ENCODE results near the gene ATG101.
A peak's percentile ranks its signal among the peaks of the same experiment; 100 is the strongest.
"Not testable (repeated sequence)": the region's sequence is repeated elsewhere in the genome, so short reads cannot be mapped to it uniquely, and the experiment has no call there.

ATG101 gene

DNA sequence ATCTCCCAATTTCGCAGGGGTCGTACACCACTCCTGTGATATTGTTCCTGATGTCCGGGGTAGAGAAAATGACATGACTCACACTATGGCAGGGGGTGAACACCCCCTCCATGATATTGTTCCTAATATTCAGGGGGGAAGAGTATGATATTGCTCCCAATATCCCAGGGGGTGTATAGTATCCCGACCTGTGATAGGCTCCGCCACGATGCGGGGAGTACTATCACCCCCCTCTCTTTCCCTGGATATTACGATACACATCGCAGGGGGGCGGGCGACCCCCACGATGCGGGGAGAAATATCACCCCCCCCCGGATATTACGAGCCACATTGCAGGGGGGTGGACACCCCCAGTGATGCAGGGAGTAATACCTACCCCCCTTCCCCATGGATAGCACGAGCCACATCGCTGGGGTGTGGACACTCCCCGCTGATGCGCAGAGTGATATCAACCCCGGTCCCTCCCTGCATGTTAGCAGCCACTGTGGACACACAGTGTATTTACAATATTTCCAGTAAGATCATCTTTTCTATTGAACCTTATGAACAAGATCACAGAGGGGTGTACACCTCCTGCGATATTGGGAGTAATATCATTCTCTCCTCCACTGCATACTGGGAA is 27.4 kb downstream of the ATG101 start:
- in situ Hi-C loops (cut with MboI; ENCODE audit: low sequenced_read_pairs, unreplicated experiment), result no loop called here
- TF ChIP-seq CTCF (IDR thresholded peaks at IDR 0.05; ENCODE audit: borderline replicate concordance, control extremely low read depth, extremely low read depth, insufficient read depth, missing control alignments), result no peak

DNA sequence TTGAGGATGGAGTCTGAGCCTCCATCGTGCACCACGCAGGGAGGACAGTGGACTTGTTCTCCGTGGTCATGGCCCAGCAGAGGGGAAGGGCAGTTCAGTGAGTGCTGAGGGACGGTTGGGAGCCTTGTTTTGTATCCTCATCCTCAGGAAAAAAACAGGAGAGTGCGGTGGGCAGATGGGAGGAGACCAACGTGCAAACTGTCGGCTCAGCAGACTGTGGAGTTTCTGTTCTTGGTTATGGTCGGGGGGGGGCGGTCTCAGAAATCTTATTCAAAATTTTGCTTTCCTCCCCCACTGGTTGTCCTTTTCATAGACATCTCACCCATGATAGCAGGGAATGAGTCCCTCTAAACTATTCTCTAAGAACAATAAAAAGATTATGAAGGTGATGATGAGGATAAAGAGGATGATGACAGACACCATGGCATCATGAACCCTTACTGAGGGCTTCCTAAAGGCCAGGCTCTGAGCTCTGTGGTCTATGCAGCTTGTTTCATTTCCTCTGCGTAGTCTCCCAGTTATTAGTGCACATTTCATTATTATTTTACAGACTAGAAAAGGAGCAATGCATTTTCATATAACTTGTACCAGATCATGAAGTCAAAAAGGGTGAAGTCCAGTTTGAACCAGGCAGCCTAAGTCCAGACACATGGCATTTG is 34.8 kb downstream of the ATG101 start:
- DNase-seq (ENCODE audit: low spot score); in situ Hi-C loops (cut with MboI; ENCODE audit: low sequenced_read_pairs, unreplicated experiment): not testable (repeated sequence)

More for the DNA sequence above, 27.4 kb downstream of the ATG101 start:
- no peak for DNase-seq (ENCODE audit: low spot score)

DNA sequence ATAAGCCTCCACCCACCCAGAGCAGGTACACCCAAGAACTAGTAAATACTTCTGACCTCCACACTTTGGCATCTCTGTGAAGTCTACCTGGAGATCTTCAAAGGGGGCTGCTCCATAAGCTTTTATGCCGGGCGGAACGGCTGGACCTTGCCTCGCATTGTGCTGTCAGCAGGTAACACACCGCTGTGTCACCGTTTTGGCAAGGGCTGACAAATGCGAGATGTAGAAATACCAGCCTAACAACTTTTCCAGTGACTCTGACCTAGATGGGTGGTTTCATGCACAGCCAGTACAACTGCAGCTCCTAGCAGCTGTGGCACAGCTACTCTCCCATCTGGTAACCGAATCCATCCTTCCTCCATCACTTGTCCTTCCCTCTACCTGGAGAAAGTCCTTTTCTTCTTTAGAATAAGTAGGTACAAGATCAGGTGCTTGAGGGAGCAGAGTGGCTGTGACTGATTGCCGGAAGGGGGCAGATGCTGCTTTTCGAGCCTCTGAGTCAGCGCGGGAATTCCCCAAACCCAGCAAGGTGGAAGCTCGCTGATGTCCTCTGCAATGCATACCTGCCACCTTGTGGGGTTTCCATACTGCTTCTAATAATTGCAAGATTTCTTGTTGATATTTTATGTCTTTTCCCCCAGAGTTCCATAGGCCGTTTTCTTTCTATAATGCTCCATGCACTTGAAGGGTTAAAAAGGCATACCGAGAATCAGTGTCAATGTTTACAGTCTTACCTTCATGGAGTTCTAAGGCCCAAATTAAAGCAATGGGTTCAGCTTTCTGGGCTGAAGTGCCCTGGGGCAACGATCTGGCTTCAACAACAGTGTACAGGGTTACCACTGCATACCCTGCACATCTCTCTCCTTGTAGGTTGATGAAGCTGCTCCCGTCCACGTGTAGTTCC is 46.7 kb downstream of the ATG101 start:
- TF ChIP-seq CTCF (IDR thresholded peaks at IDR 0.05; ENCODE audit: borderline replicate concordance, control extremely low read depth, extremely low read depth, insufficient read depth, missing control alignments), result peak; percentile 33
- not testable (repeated sequence) for DNase-seq (ENCODE audit: low spot score)
- in situ Hi-C loops (cut with MboI; ENCODE audit: low sequenced_read_pairs, unreplicated experiment), result loop anchor here (5.0 kb wide), 1 partner anchor 84 kb away; no protein-coding TSS in a partner anchor

DNA sequence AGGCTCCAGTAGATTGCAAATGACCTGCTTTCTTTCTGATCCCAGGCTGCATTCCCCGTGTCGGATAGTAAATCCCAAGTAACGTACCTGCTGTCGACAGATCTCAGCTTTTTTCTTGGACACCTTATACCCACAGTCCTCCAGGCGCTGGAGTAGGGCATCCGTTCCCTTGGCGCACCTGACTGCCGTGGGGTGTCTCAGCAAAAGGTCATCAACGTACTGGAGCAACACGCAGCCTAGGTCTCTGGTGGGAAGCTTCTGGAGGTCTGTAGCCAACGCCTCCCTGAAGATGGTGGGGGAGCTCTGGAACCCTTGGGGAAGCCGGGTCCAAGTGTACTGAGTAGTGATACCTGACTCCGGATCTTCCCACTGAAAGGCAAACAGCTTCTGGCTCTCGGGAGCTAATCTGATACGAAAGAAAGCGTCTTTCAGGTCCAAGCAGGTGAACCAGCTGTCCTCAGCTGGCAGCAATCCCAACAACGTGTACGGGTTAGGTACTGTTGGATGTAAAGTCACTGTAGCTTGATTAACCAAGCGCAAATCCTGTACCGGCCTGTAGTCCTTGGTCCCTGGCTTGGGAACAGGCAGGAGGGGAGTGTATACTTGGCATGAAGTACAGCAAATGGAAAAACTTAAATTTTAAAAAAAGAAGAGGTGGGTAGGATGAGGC is 48.2 kb downstream of the ATG101 start:
- not testable (repeated sequence) for DNase-seq (ENCODE audit: low spot score)
- in situ Hi-C loops (cut with MboI; ENCODE audit: low sequenced_read_pairs, unreplicated experiment), result loop anchor here (5.0 kb wide), 1 partner anchor 86 kb away; no protein-coding TSS in a partner anchor

- peak; percentile 74 for DNase-seq (ENCODE audit: low spot score)
- TF ChIP-seq CTCF (IDR thresholded peaks at IDR 0.05; ENCODE audit: borderline replicate concordance, control extremely low read depth, extremely low read depth, insufficient read depth, missing control alignments), result peak; percentile 78
- in situ Hi-C loops (cut with MboI; ENCODE audit: low sequenced_read_pairs, unreplicated experiment), result loop anchor here (5.0 kb wide), 1 partner anchor 87 kb away; no protein-coding TSS in a partner anchor
Observed at GRCh38 chr12:52119398-52120254, 49.8 kb downstream of the ATG101 start.

DNA sequence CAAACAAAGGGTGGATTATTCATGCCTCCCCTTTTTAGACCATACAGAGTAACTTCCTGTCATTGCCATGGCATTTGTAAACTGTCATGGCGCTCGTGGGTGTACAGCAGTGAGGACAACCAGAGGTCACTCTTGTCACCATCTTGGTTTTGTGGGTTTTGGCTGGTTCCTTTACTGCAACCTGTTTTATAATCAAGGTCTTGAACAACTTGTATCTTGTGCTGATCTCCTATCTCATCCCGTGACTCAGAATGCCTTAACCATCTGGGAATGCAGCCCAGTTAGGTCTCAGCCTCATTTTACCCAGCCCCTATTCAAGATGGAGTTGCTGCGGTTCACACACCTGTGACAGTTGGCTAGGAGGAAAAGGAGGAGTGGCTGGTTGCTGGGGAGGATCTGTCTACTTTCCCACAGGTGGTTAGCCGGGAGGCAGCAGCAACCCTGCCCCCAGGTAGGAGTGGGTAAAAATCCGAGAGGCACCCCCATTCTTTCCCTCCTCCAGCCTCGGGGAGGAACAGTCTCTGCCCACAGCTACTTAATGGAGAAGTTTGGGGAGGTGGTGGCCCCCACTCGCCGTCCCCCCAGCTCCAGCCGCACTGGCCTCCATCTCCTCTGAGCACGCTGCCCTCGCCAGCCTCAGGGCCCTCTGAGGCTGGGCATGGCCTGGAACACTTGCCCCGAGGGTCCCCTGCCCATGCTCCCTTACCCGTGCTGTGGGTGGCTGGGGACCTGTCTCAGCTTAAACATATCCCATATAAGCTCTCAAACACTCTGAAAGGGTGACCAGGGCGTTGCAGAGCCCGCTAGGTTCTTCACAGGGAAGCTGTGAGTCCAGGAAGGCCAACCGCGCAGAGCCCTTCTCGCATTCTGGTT is 51.4 kb downstream of the ATG101 start:
- in situ Hi-C loops (cut with MboI; ENCODE audit: low sequenced_read_pairs, unreplicated experiment), result no loop called here
- no peak for TF ChIP-seq CTCF (IDR thresholded peaks at IDR 0.05; ENCODE audit: borderline replicate concordance, control extremely low read depth, extremely low read depth, insufficient read depth, missing control alignments)
- DNase-seq (ENCODE audit: low spot score), result peak; percentile 10
